AG09319 (cell line): ENCODE data around the gene DYNLT4.

ENCODE experiments used
- DNase-seq: peaks from one replicate; pipeline ENCODE4 v3.0.0-alpha.2; 2010; ENCODE audit warnings: low read depth; ENCODE audit errors: extremely low read depth
- TF ChIP-seq, protein P1 (sequence below): IDR thresholded peaks from 2 replicates; pipeline ENCODE4 v1.5.1; 2011; ENCODE audit warnings: low read depth, mild to moderate bottlenecking, inconsistent platforms, low read length, moderate library complexity

DYNLT4 gene

GRCh38 chr1:44792736-44793502 is 14.2 kb downstream of the DYNLT4 start:
- DNase-seq, result no peak
- TF ChIP-seq, protein P1, sequence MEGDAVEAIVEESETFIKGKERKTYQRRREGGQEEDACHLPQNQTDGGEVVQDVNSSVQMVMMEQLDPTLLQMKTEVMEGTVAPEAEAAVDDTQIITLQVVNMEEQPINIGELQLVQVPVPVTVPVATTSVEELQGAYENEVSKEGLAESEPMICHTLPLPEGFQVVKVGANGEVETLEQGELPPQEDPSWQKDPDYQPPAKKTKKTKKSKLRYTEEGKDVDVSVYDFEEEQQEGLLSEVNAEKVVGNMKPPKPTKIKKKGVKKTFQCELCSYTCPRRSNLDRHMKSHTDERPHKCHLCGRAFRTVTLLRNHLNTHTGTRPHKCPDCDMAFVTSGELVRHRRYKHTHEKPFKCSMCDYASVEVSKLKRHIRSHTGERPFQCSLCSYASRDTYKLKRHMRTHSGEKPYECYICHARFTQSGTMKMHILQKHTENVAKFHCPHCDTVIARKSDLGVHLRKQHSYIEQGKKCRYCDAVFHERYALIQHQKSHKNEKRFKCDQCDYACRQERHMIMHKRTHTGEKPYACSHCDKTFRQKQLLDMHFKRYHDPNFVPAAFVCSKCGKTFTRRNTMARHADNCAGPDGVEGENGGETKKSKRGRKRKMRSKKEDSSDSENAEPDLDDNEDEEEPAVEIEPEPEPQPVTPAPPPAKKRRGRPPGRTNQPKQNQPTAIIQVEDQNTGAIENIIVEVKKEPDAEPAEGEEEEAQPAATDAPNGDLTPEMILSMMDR, result no peak

DNA sequence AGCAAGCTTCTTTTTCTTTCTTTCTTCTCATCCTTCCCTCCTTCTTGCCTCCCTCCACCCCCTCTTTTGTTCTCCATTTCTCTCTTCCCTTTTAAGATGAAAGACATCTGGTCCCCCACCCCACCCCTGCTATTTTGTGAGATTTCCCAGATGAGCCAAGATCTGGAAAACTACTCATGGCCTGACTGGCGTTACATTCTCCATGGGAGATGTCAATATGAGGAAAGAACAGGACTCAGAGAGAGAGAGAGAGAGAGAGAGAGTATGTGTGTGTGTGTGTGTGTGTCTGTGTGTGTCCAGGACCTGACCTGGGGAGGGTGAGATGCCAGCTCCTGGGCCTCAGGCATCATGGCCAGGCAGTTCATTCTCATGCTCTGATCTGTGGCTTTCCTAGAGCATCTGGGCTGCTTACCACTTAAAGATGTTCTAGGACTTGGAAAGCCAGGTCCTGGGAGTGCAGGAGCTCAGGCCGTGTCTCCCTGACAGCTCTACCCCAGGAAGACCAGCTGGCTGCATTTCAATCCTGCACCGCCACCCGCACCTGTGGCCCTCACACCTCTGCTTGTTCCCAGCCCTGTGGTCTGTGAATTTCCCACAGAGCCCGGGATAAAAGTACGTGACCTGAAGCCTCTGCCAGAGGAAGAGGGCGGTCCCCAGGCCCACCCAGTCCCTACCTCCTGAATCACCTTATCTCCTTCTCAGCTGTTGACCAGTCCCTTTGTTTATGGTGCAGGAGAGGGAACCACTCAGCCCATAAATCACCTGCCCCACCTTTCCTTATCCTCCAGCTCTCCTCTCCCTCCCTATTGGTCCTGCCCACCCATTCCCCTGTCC is 16.0 kb downstream of the DYNLT4 start:
- no peak for DNase-seq
- TF ChIP-seq, protein P1, result no peak

- no peak for DNase-seq
- TF ChIP-seq, protein P1, result no peak
These were observed 18.9 kb downstream of the DYNLT4 start, which contains the start of gene BEST4 for GRCh38 chr1:44788120-44788860. Gene BEST4, minus strand, starts transcription at chr1:44788170. Its CDS starts 465 bp downstream, at chr1:44787705.

GRCh38 chr1:44787506-44787905 is 19.6 kb downstream of the DYNLT4 start:
- no peak for DNase-seq
- TF ChIP-seq, protein P1, result no peak

DNA sequence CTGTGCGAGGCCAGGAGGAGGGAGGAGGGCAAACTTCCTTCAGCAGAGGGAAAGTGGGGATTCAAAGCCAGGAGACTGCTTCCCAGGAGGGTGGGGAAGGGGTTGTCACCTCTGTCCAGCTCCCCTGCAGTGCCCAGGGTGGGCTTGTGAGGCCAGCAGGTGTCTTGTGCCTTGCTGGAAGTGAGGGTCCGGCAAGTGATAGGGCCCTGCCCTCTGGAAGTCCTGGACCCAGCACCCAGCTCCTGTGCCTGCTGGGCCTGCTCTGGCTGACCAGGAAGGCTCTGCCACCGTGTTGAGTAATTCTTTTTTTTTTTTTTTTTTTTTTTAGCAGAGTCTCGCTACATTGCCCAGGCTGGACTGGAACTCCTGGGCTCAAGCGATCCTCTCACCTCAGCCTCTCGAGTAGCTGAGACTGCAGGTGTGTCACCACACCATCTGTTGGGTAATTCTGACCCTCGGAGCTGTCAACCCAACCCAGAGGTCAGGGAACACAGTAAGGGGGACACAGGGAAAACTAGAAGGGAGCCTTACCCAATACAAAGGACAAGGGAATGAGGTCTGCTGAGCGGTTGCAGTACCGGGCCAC is 20.2 kb downstream of the DYNLT4 start:
- no peak for DNase-seq
- TF ChIP-seq, protein P1, result no peak

- TF ChIP-seq, protein P1, result peak; percentile 100
- no peak for DNase-seq
These were observed 20.9 kb downstream of the DYNLT4 start for GRCh38 chr1:44786138-44786840.
